ENCODE results near the gene ELFN1. TPM values are rescaled to one million over a fixed set of nuclear protein-coding genes. Genes with fewer than 3 reads are reported as not detected.

Gene ELFN1
- total and polyA plus RNA-seq, 9 of the 15 experiments (the other 6 are each of a cell fraction or from before 2014, with no cell fraction given): 0.04 to 0.64 (median 0.18) TPM; not detected in 2

DNA sequence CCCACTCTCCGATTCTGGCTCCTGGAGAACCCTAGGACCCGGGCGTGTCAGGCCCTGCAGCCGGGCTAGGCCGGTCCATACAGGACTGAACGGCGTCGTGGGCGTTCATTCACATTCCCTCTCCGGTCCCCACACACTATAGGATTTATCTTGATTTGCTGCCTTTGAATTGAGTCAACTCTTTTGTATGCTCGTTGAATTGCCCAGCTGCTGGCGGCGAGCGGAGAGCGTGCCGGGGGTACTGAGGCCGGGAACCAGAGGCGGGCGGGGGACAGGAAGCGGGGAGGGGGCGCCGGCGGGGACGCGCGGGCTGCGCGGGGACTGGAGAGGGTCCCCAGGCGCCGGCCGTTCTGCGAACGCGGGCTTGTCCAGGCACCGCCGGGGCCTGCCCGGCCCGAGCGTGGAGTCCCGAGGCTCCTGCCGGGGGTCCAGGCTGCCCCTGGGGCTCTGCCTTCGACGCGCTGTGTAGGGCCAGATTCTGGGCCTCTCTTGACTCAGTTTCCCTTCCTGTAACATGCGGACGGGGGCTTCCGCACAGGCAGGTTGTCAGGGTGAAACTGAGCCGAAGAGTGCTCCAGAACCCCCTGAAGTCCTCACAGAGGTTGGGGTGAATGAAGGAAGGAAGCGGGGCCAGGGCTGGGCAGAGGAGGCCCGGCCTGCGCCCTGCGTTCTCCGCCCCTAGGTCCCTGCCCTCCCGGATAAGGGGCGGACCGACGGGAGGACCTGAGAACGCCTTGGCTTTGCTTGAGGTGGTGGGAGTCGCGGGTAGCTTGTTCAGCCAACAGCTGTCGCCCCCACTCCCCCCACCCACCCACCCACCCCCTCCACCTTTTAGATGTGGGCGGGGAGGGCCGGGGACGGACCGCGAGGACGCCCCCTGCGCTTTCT lies 769 bp upstream of the ELFN1 start:
- ChIA-PET CTCF (ENCODE audit: low intra/inter-chr PET ratio) (no interaction called here), POLR2A (interaction anchor here (0.6 to 1.0 kb wide), 2 partner anchors 19 to 163 kb away, joined by 3 to 4 read pairs; no protein-coding TSS in a partner anchor)
- intact Hi-C loops (cut with micrococcal nuclease): loop anchor here (10.0 kb wide), 1 partner anchor 675 kb away; no protein-coding TSS in a partner anchor
- peaks cover 7 to 33% of the 10 kb centered on the region in 2 experiments; a peak in 4 of 5 replicates for H3K27me3 ChIP-seq (ENCODE audit: control insufficient read depth in 2 of 2, insufficient read depth in 2 of 2, low read length in 2 of 2)
- DNase-seq (ENCODE audit: extremely low read depth in 1 of 4, low spot score in 3 of 4) (peak in 3 of 4 experiments; percentile 42 to 46 (median 45)), ATAC-seq (peak; percentile 43), FAIRE-seq (no peak)
- peaks cover 0 to 64% of the 10 kb centered on the region in 2 experiments; a peak in 2 of 5 replicates for H3K4me1 ChIP-seq (replicated peaks in 1 of 2; ENCODE audit: control insufficient read depth in 2 of 2, insufficient read depth in 2 of 2, low read length in 2 of 2)
- H3K9me1 ChIP-seq (ENCODE audit: control insufficient read depth, insufficient read depth, low read length): no peaks in the 10 kb centered on the region
- 19% methylated on average over 29 of the region's 68 CpGs for WGBS (ENCODE audit: insufficient coverage, low coverage, missing lambda C conversion rate)
- H4K20me1 ChIP-seq (replicated peaks; ENCODE audit: control insufficient read depth, insufficient read depth, low read length): peaks cover 11% of the 10 kb centered on the region; the same call in 1 of the 2 replicates
- H3K27ac ChIP-seq (ENCODE audit: extremely low read depth, low read depth, low read length): no peak overlapping the region
- no peak overlapping the region for H3K9ac ChIP-seq (ENCODE audit: insufficient read depth in 1 of 2, low read depth in 2 of 2, low read length in 2 of 2)
- no TSS peak for BruUV-seq (replicated peaks)
- H3K36me3 ChIP-seq (ENCODE audit: control insufficient read depth, insufficient read depth, low read length): no peaks in the 10 kb centered on the region
- H3K9me3 ChIP-seq (replicated peaks; ENCODE audit: control insufficient read depth, insufficient read depth, low read depth, low read length): no peaks in the 10 kb centered on the region
- no peaks in the 10 kb centered on the region for H3K79me2 ChIP-seq (ENCODE audit: control insufficient read depth, insufficient read depth, low read length)
- in situ Hi-C loops (cut with MboI): no loop called here
- no peak overlapping the region for H3K4me3 ChIP-seq
- no peak overlapping the region for H3K4me2 ChIP-seq (ENCODE audit: insufficient read depth, low read length)
- H2AFZ ChIP-seq (ENCODE audit: low read depth, low read length): no peak overlapping the region
- TF ChIP-seq ZNF3 (CRISPR knock-in tag; IDR thresholded peaks at IDR 0.05) (no peak), HMG20A (CRISPR knock-in tag; conservative IDR thresholded peaks at IDR 0.05) (no peak), EGR1 (conservative IDR thresholded peaks at IDR 0.05) (peak; percentile 53), SIRT6 (IDR thresholded peaks at IDR 0.05; ENCODE audit: low read depth, low read length) (no peak), ZBTB7A (IDR thresholded peaks at IDR 0.05; ENCODE audit: borderline replicate concordance, control insufficient read depth, low read depth, low read length) (peak; percentile 16; the same call in 1 of the 2 replicates), CBFA2T2 (conservative IDR thresholded peaks at IDR 0.05) (no peak), PCBP2 (IDR thresholded peaks at IDR 0.05; ENCODE audit: low read depth, low read length, poor library complexity, severe bottlenecking) (no peak), DDX20 (tag; IDR thresholded peaks at IDR 0.05; ENCODE audit: low read depth) (no peak)
- TF ChIP-seq, protein P1, sequence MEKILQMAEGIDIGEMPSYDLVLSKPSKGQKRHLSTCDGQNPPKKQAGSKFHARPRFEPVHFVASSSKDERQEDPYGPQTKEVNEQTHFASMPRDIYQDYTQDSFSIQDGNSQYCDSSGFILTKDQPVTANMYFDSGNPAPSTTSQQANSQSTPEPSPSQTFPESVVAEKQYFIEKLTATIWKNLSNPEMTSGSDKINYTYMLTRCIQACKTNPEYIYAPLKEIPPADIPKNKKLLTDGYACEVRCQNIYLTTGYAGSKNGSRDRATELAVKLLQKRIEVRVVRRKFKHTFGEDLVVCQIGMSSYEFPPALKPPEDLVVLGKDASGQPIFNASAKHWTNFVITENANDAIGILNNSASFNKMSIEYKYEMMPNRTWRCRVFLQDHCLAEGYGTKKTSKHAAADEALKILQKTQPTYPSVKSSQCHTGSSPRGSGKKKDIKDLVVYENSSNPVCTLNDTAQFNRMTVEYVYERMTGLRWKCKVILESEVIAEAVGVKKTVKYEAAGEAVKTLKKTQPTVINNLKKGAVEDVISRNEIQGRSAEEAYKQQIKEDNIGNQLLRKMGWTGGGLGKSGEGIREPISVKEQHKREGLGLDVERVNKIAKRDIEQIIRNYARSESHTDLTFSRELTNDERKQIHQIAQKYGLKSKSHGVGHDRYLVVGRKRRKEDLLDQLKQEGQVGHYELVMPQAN (IDR thresholded peaks at IDR 0.05; ENCODE audit: borderline replicate concordance): no peak
- TF ChIP-seq, protein P2, sequence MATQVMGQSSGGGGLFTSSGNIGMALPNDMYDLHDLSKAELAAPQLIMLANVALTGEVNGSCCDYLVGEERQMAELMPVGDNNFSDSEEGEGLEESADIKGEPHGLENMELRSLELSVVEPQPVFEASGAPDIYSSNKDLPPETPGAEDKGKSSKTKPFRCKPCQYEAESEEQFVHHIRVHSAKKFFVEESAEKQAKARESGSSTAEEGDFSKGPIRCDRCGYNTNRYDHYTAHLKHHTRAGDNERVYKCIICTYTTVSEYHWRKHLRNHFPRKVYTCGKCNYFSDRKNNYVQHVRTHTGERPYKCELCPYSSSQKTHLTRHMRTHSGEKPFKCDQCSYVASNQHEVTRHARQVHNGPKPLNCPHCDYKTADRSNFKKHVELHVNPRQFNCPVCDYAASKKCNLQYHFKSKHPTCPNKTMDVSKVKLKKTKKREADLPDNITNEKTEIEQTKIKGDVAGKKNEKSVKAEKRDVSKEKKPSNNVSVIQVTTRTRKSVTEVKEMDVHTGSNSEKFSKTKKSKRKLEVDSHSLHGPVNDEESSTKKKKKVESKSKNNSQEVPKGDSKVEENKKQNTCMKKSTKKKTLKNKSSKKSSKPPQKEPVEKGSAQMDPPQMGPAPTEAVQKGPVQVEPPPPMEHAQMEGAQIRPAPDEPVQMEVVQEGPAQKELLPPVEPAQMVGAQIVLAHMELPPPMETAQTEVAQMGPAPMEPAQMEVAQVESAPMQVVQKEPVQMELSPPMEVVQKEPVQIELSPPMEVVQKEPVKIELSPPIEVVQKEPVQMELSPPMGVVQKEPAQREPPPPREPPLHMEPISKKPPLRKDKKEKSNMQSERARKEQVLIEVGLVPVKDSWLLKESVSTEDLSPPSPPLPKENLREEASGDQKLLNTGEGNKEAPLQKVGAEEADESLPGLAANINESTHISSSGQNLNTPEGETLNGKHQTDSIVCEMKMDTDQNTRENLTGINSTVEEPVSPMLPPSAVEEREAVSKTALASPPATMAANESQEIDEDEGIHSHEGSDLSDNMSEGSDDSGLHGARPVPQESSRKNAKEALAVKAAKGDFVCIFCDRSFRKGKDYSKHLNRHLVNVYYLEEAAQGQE (IDR thresholded peaks at IDR 0.05; ENCODE audit: borderline replicate concordance): peak; percentile 89
- TF ChIP-seq, protein P2 (CRISPR knock-in tag; IDR thresholded peaks at IDR 0.05; ENCODE audit: low read depth): no peak
